HepG2 (cell line): ENCODE measurements around the gene RAB39A. TPM values are rescaled to one million over a fixed set of nuclear protein-coding genes. Genes with fewer than 3 reads are reported as not detected.

ENCODE experiments used
- ATAC-seq: fragments of 200-7000 bp; cut with Tn5 transposase; 3 replicates; pipeline ENCODE4 v1.9.1; 2020; ENCODE audit warnings: mild to moderate bottlenecking, moderate library complexity
- Bru-seq: library from RNA; stranded (reverse); fragments of 400-500 nt; gene quantifications from one replicate; lab custom pipeline; 2021; lab: Mats Ljungman, UMichigan
- BruChase-seq, 2 experiments: library from RNA; stranded (reverse); fragments of 400-500 nt; gene quantifications; one replicate each; lab custom pipeline; 2021; lab: Mats Ljungman, UMichigan
- BruUV-seq: library from RNA; stranded (reverse); fragments of 400-500 nt; replicated peaks from 2 replicates; lab custom pipeline; 2021; lab: Mats Ljungman, UMichigan
- CTCF ChIA-PET: fragments of 300-600 bp; formaldehyde crosslinking; extraction: SDS; loops from one replicate; lab custom pipeline; 2021; ENCODE audit warnings: low total read pairs, inconsistent platforms, low intra/inter-chr PET ratio; lab: Yijun Ruan, JAX
- POLR2A ChIA-PET: fragments of 350-600 bp; sonication (Branson Sonifier 250); formaldehyde crosslinking; loops from one replicate; lab custom pipeline; 2020; ENCODE audit warnings: antibody characterized with exemption, inconsistent platforms; lab: Yijun Ruan, JAX
- DNase-seq: peaks from one replicate; pipeline ENCODE4 v3.0.0-alpha.2; 2015; ENCODE audit warnings: low spot score
- FAIRE-seq: peaks from 3 replicates; lab custom pipeline; 2011; peaks lifted over from hg19 to GRCh38; lab: Jason Lieb, UNC
- H2AFZ ChIP-seq: one replicate; pipeline ENCODE4 v1.6.1; 2011; ENCODE audit warnings: low read length, inconsistent platforms
- H3K27ac ChIP-seq: fragments of 300-600 bp; 3 replicates; pipeline ENCODE4 v1.8.0; 2011; ENCODE audit warnings: mixed run types, mild to moderate bottlenecking, mixed read lengths, low read length, inconsistent platforms; ENCODE audit not compliant: insufficient read depth; ENCODE audit errors: extremely low read length
- H3K27me3 ChIP-seq, 2 experiments: fragments of 200-600 bp in 1 of 2; 2 replicates in 1 of 2; 3 replicates in 1 of 2; pipeline versions ENCODE4 v1.6.0 to v1.8.0; 2011; ENCODE audit warnings: low read length in 2 of 2, mild to moderate bottlenecking in 2 of 2, moderate library complexity in 2 of 2, inconsistent platforms in 1 of 2; ENCODE audit not compliant: insufficient read depth in 2 of 2, control insufficient read depth in 1 of 2
- H3K36me3 ChIP-seq, 2 experiments: fragments of 200-600 bp in 1 of 2; replicated peaks in 1 of 2; 2 replicates in 1 of 2; 3 replicates in 1 of 2; pipeline versions ENCODE4 v1.5.1 to v1.8.0; 2011; ENCODE audit warnings: low read length in 2 of 2, inconsistent platforms in 1 of 2; ENCODE audit not compliant: insufficient read depth in 2 of 2, control insufficient read depth in 1 of 2
- H3K4me1 ChIP-seq: 2 replicates; pipeline ENCODE4 v1.5.1; 2012; ENCODE audit warnings: low read length, inconsistent platforms; ENCODE audit not compliant: insufficient read depth
- H3K4me2 ChIP-seq: 2 replicates; pipeline ENCODE4 v1.6.0; 2011; ENCODE audit warnings: low read depth, low read length, inconsistent platforms
- H3K4me3 ChIP-seq, 3 experiments: fragments of 200-600 bp in 1 of 3; sonication (generic), shearing (Covaris generic) in 1 of 3; replicated peaks in 1 of 3; 2 replicates each; pipeline ENCODE4 v1.5.1; 2011 to 2016; ENCODE audit warnings: low read length in 3 of 3, inconsistent platforms in 2 of 3, low read depth in 2 of 3, mild to moderate bottlenecking in 2 of 3, control low read depth in 1 of 3, mixed read lengths in 1 of 3; ENCODE audit not compliant: insufficient read depth in 1 of 3
- H3K79me2 ChIP-seq: one replicate; pipeline ENCODE4 v1.6.1; 2011; ENCODE audit warnings: low read length, inconsistent platforms; ENCODE audit not compliant: insufficient read depth
- H3K9ac ChIP-seq: 2 replicates; pipeline ENCODE4 v1.6.0; 2011; ENCODE audit warnings: mild to moderate bottlenecking, low read depth, low read length, inconsistent platforms; ENCODE audit not compliant: insufficient read depth
- H3K9me3 ChIP-seq: 2 replicates; pipeline ENCODE4 v1.5.1; 2012; ENCODE audit warnings: mild to moderate bottlenecking, low read length
- H4K20me1 ChIP-seq: 2 replicates; pipeline ENCODE4 v1.6.0; 2011; ENCODE audit warnings: inconsistent platforms, mild to moderate bottlenecking, low read length, moderate library complexity; ENCODE audit not compliant: insufficient read depth
- BHLHE40 ChIP-seq: IDR thresholded peaks from 2 replicates; pipeline ENCODE4 v1.6.1; 2011; ENCODE audit warnings: low read length, improper control_type of control experiment
- CCDC6 ChIP-seq: sonication (generic); formaldehyde crosslinking; IDR thresholded peaks from 2 replicates; pipeline ENCODE4 v1.8.1; 2022; ENCODE audit warnings: mild to moderate bottlenecking, missing genetic modification reagents, moderate library complexity
- IKZF1 ChIP-seq: fragments of 450-650 bp; IDR thresholded peaks from 2 replicates; pipeline ENCODE4 v1.7.1; 2016
- MIER2 ChIP-seq: IDR thresholded peaks from 2 replicates; pipeline ENCODE4 v1.6.1; 2016; ENCODE audit warnings: missing biosample characterization, missing genetic modification reagents
- NFYB ChIP-seq: sonication (generic); formaldehyde crosslinking; IDR thresholded peaks from 2 replicates; pipeline ENCODE4 v1.4.0; 2020; ENCODE audit warnings: missing genetic modification reagents
- SP1 ChIP-seq, 2 experiments: fragments of 450-650 bp in 1 of 2; sonication (generic) in 1 of 2; formaldehyde crosslinking in 1 of 2; IDR thresholded peaks; 2 replicates each; pipeline versions ENCODE4 v1.4.0 to v1.6.1; 2016 to 2020; ENCODE audit warnings: missing genetic modification reagents in 1 of 2
- SP2 ChIP-seq: sonication (generic); formaldehyde crosslinking; IDR thresholded peaks from 2 replicates; pipeline ENCODE4 v1.5.1; 2020; ENCODE audit warnings: mild to moderate bottlenecking, missing genetic modification reagents
- TAF1 ChIP-seq: sonication (generic); formaldehyde crosslinking; IDR thresholded peaks from 2 replicates; pipeline ENCODE4 v1.4.0; 2020; ENCODE audit warnings: missing genetic modification reagents
- WGBS: methylation state at CpG from one replicate; pipeline ENCODE4 v1.1.6; 2017; ENCODE audit warnings: low lambda C conversion rate; 5-methylcytosine and 5-hydroxymethylcytosine counted together
- in situ Hi-C: cut with HindIII; loops from 2 replicates; pipeline ENCODE4 v1.10.0; 2017; ENCODE audit warnings: low pct_unique_long_range_greater_than_20kb; ENCODE audit not compliant: extremely low pct_ligation_motif_present
- intact Hi-C: fragments of 100-400 bp; cut with micrococcal nuclease; formaldehyde crosslinking; loops from one replicate; pipeline ENCODE4 v1.10.0; 2022; ENCODE audit not compliant: unreplicated experiment
- long read RNA-seq, 2 experiments: library from RNA in 1 of 2; library from polyadenylated mRNA in 1 of 2; stranded (forward) in 1 of 2; unstranded in 1 of 2; transcript quantifications; one replicate each; pipeline ENCODE4 v2.0.0, GENCODE V29; 2019 to 2022
- polyA minus RNA-seq, 3 experiments: library from RNA; depleted of rRNA, polyadenylated mRNA; stranded (reverse); fragments of >200 nt; gene quantifications; 2 replicates each; pipeline ENCODE4 v1.2.3, GENCODE V29; 2011; ENCODE audit warnings: low replicate concordance in 1 of 3
- polyA plus RNA-seq, 8 experiments: library from polyadenylated mRNA; depleted of rRNA in 3 of 8; stranded (reverse) in 7 of 8; unstranded in 1 of 8; fragments of >200 nt; fragmentation: Illumina TruSeq in 4 of 8; extraction: Trizol in 4 of 8; gene quantifications; 2 replicates each; pipeline versions ENCODE4 v1.2.1 to v1.2.3, GENCODE V29; 2011 to 2016; ENCODE audit warnings: low read depth in 4 of 8, missing spikeins in 1 of 8, mixed read lengths in 1 of 8; ENCODE audit not compliant: insufficient read depth in 1 of 8
- total RNA-seq, 5 experiments: library from RNA; depleted of rRNA; stranded (reverse); fragments of >200 nt; fragmentation: Illumina TruSeq; extraction: Trizol; gene quantifications; 2 replicates each; pipeline ENCODE4 v1.2.3, GENCODE V29; 2016; ENCODE audit warnings: low read depth in 1 of 5
- TF ChIP-seq, protein P1 (sequence below): sonication (generic); formaldehyde crosslinking; IDR thresholded peaks from 2 replicates; pipeline ENCODE4 v1.5.1; 2020; ENCODE audit warnings: mild to moderate bottlenecking, missing genetic modification reagents, moderate library complexity
- TF ChIP-seq, protein P2 (sequence below): sonication (generic); formaldehyde crosslinking; IDR thresholded peaks from 2 replicates; pipeline ENCODE4 v1.4.0; 2020; ENCODE audit warnings: mild to moderate bottlenecking, missing genetic modification reagents
- TF ChIP-seq, protein P3 (sequence below): IDR thresholded peaks from 2 replicates; pipeline ENCODE4 v1.6.1; 2016; ENCODE audit warnings: control low read depth

Gene RAB39A, protein sequence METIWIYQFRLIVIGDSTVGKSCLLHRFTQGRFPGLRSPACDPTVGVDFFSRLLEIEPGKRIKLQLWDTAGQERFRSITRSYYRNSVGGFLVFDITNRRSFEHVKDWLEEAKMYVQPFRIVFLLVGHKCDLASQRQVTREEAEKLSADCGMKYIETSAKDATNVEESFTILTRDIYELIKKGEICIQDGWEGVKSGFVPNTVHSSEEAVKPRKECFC
- total RNA-seq (2016; rRNA removed; fragmentation: Illumina TruSeq; extraction: Trizol), result not detected in 2 replicates
- total RNA-seq (2016; cell fraction: cytosol; rRNA removed; fragmentation: Illumina TruSeq; extraction: Trizol; ENCODE audit: low read depth), result not detected in 2 replicates
- total RNA-seq (2016; cell fraction: insoluble cytoplasmic fraction; rRNA removed; fragmentation: Illumina TruSeq; extraction: Trizol), result not detected in 2 replicates
- not detected in 2 replicates for total RNA-seq (2016; cell fraction: membrane; rRNA removed; fragmentation: Illumina TruSeq; extraction: Trizol)
- total RNA-seq (2016; cell fraction: nucleus; rRNA removed; fragmentation: Illumina TruSeq; extraction: Trizol), result not detected in 2 replicates
- not detected in 2 replicates for polyA plus RNA-seq (2011; rRNA removed)
- not detected in 2 replicates for polyA plus RNA-seq (2011; cell fraction: cytosol; rRNA removed)
- not detected in 2 replicates for polyA plus RNA-seq (2011; cell fraction: nucleus; rRNA removed)
- not detected in 2 replicates for polyA plus RNA-seq (2012)
- not detected in 2 replicates for polyA plus RNA-seq (2016; cell fraction: cytosol; fragmentation: Illumina TruSeq; extraction: Trizol; ENCODE audit: low read depth)
- not detected in 2 replicates for polyA plus RNA-seq (2016; cell fraction: insoluble cytoplasmic fraction; fragmentation: Illumina TruSeq; extraction: Trizol; ENCODE audit: low read depth)
- polyA plus RNA-seq (2016; cell fraction: membrane; fragmentation: Illumina TruSeq; extraction: Trizol; ENCODE audit: low read depth), result not detected in 2 replicates
- not detected in 2 replicates for polyA plus RNA-seq (2016; cell fraction: nucleus; fragmentation: Illumina TruSeq; extraction: Trizol; ENCODE audit: insufficient read depth, low read depth)
- polyA minus RNA-seq (2011; rRNA and poly(A)+ RNA removed; ENCODE audit: low replicate concordance), result not detected in 2 replicates
- not detected in 2 replicates for polyA minus RNA-seq (2011; cell fraction: cytosol; rRNA and poly(A)+ RNA removed)
- not detected in 2 replicates for polyA minus RNA-seq (2011; cell fraction: nucleus; rRNA and poly(A)+ RNA removed)
- percentile 6 among the genes with signal in this experiment for Bru-seq, nascent RNA
- BruChase-seq, experiment 1, labeled RNA remaining after a 6-hour chase, result percentile 4 among the genes with signal in this experiment
- not detected for BruChase-seq, experiment 2, labeled RNA remaining after a 2-hour chase
- long read RNA-seq, experiment 1, result 0 reads
- long read RNA-seq, experiment 2, result 0 reads

DNA sequence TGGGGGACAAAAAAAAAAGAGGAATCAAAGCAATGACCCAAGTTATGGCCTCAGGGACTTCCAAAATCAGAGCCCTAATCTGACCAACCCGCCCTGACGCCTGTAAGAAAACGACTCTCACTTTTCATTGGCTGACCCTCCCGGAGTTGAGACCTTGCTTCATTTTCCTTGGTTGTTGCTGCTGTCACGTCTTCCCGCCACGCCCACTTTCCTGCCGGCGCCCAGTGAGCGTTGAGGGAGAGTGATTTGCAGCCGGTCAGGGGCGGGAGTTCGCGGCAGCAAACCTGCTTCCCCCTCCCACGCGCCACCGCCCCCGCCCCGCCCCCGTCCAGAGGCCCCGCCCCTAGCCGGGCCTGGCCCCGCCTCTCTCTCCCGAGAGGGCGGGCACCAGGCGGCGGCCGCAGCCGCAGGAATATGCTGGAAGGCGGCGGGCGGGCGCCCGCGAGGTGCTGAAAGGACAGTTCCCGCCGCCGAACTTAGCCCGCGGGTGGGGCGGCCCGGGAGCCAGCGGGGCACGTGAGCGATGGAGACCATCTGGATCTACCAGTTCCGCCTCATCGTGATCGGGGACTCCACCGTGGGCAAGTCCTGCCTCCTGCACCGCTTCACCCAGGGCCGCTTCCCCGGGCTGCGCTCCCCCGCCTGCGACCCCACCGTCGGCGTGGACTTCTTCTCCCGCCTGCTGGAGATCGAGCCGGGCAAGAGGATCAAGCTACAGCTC, at the start of gene RAB39A:
Gene RAB39A (plus strand): TSS at position 403 of the 721 bp plus-strand sequence. CDS start 121 bp downstream, at position 524.
- ChIA-PET POLR2A (no interaction called here), CTCF (no interaction called here)
- intact Hi-C loops, result no loop called here
- peak; percentile 94 for ATAC-seq
- Histone ChIP-seq H3K4me1 (no peaks in the 10 kb centered on the region), H2AFZ (no peak within 1 kb of the TSS), H3K27ac (no peak within 1 kb of the TSS), H3K27me3 (peaks cover 0 to 14% of the 10 kb centered on the region in 2 experiments; a peak in 2 of 5 replicates), H3K9me3 (no peaks in the 10 kb centered on the region), H3K4me3 (no peak within 1 kb of the TSS), H3K4me2 (0 out of 2 replicates have a peak within 1 kb of the TSS, but pooled peaks have one; percentile 18), H3K36me3 (no peaks in the 10 kb centered on the region), H3K79me2 (no peaks in the 10 kb centered on the region), H3K9ac (no peak within 1 kb of the TSS), H4K20me1 (no peaks in the 10 kb centered on the region)
- in situ Hi-C loops, result no loop called here
- no TSS peak for BruUV-seq
- peak; percentile 21 for DNase-seq
- FAIRE-seq, result no peak
- WGBS, result 55% methylated on average over 20 of the region's 61 CpGs
- no peak for TF ChIP-seq SP1 (IDR thresholded peaks at IDR 0.05)
- peak; percentile 73 for TF ChIP-seq SP1 (CRISPR knock-in tag; IDR thresholded peaks at IDR 0.05)
- peak; percentile 86 for TF ChIP-seq BHLHE40
- TF ChIP-seq, protein P1, sequence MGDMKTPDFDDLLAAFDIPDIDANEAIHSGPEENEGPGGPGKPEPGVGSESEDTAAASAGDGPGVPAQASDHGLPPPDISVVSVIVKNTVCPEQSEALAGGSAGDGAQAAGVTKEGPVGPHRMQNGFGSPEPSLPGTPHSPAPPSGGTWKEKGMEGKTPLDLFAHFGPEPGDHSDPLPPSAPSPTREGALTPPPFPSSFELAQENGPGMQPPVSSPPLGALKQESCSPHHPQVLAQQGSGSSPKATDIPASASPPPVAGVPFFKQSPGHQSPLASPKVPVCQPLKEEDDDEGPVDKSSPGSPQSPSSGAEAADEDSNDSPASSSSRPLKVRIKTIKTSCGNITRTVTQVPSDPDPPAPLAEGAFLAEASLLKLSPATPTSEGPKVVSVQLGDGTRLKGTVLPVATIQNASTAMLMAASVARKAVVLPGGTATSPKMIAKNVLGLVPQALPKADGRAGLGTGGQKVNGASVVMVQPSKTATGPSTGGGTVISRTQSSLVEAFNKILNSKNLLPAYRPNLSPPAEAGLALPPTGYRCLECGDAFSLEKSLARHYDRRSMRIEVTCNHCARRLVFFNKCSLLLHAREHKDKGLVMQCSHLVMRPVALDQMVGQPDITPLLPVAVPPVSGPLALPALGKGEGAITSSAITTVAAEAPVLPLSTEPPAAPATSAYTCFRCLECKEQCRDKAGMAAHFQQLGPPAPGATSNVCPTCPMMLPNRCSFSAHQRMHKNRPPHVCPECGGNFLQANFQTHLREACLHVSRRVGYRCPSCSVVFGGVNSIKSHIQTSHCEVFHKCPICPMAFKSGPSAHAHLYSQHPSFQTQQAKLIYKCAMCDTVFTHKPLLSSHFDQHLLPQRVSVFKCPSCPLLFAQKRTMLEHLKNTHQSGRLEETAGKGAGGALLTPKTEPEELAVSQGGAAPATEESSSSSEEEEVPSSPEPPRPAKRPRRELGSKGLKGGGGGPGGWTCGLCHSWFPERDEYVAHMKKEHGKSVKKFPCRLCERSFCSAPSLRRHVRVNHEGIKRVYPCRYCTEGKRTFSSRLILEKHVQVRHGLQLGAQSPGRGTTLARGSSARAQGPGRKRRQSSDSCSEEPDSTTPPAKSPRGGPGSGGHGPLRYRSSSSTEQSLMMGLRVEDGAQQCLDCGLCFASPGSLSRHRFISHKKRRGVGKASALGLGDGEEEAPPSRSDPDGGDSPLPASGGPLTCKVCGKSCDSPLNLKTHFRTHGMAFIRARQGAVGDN (CRISPR knock-in tag), result peak; percentile 32; the same call in 1 of the 2 replicates
- TF ChIP-seq IKZF1, result no peak
- TF ChIP-seq, protein P2, sequence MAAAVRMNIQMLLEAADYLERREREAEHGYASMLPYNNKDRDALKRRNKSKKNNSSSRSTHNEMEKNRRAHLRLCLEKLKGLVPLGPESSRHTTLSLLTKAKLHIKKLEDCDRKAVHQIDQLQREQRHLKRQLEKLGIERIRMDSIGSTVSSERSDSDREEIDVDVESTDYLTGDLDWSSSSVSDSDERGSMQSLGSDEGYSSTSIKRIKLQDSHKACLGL, result 0 out of 2 replicates have a peak, but pooled peaks have one; percentile 35
- peak; percentile 93 for TF ChIP-seq MIER2
- TF ChIP-seq SP2, result peak; percentile 65
- TF ChIP-seq CCDC6, result no peak
- TF ChIP-seq, protein P3, sequence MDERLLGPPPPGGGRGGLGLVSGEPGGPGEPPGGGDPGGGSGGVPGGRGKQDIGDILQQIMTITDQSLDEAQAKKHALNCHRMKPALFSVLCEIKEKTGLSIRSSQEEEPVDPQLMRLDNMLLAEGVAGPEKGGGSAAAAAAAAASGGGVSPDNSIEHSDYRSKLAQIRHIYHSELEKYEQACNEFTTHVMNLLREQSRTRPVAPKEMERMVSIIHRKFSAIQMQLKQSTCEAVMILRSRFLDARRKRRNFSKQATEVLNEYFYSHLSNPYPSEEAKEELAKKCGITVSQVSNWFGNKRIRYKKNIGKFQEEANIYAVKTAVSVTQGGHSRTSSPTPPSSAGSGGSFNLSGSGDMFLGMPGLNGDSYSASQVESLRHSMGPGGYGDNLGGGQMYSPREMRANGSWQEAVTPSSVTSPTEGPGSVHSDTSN (CRISPR knock-in tag), result peak; percentile 47; the same call in 1 of the 2 replicates
- TF ChIP-seq TAF1 (CRISPR knock-in tag), result no peak
- peak; percentile 67 for TF ChIP-seq NFYB
